ENCODE data around the gene SLC35A1. TPM values are rescaled to one million over a fixed set of nuclear protein-coding genes. Genes with fewer than 3 reads are reported as not detected.

The SLC35A1 gene
- total and polyA plus RNA-seq, 2 of the 8 experiments (the other 6 are each of a cell fraction or from before 2014, with no cell fraction given): 4.7 to 9.2 TPM

GRCh38 chr6:87539554-87539953, 66.8 kb downstream of the SLC35A1 start:
- Histone ChIP-seq H4K20me1 (replicated peaks in 1 of 2; ENCODE audit: control insufficient read depth in 1 of 2, insufficient read depth in 2 of 2, low read length in 2 of 2) (no peaks in the 10 kb centered on the region), H3K36me3 (ENCODE audit: control insufficient read depth in 2 of 4, insufficient read depth in 4 of 4, low read length in 3 of 4) (peaks cover 0 to 47% (median 13%) of the 10 kb centered on the region in 4 experiments; a peak in 5 of 8 replicates), H3K23me2 (ENCODE audit: low read depth, low read length) (no peaks in the 10 kb centered on the region), H2AK5ac (ENCODE audit: low read depth, low read length) (no peak overlapping the region), H3K27me3 (replicated peaks in 1 of 4; ENCODE audit: control insufficient read depth in 3 of 4, extremely low read depth in 1 of 4, insufficient read depth in 3 of 4, low read length in 3 of 4) (no peaks in the 10 kb centered on the region), H3K27ac (ENCODE audit: low read depth, low read length) (no peak overlapping the region), H3K4me1 (replicated peaks in 1 of 4; ENCODE audit: control insufficient read depth in 3 of 4, insufficient read depth in 4 of 4, low read length in 3 of 4) (no peaks in the 10 kb centered on the region), H2BK15ac (ENCODE audit: low read length) (no peak overlapping the region), H3K56ac (replicated peaks; ENCODE audit: insufficient read length, low read depth, low read length) (no peak overlapping the region), H3K18ac (ENCODE audit: extremely low read depth, low read length) (no peak overlapping the region), H3K23ac (ENCODE audit: insufficient read length) (no peak overlapping the region), H4K5ac (ENCODE audit: insufficient read length, low read depth, low read length) (no peak overlapping the region), H4K8ac (ENCODE audit: extremely low read depth, insufficient read depth, low read length) (no peak overlapping the region), H2BK5ac (ENCODE audit: low read depth, low read length) (no peak overlapping the region), H2AFZ (ENCODE audit: low read length) (no peak overlapping the region), H3K79me1 (ENCODE audit: low read depth, low read length) (no peaks in the 10 kb centered on the region; the same call in 1 of the 2 replicates), H3K79me2 (ENCODE audit: control insufficient read depth in 1 of 2, insufficient read depth in 2 of 2, low read length in 2 of 2) (no peaks in the 10 kb centered on the region), H3K4me3 (ENCODE audit: extremely low read depth in 1 of 4, insufficient read depth in 2 of 4, low read depth in 3 of 4, low read length in 4 of 4) (no peak overlapping the region), H3K4ac (replicated peaks; ENCODE audit: insufficient read length, low read depth, low read length) (no peak overlapping the region), H3K14ac (ENCODE audit: insufficient read length) (no peak overlapping the region), H3K4me2 (ENCODE audit: insufficient read depth in 1 of 2, low read depth in 2 of 2, low read length in 2 of 2) (no peak overlapping the region), H3K9ac (replicated peaks in 1 of 4; ENCODE audit: extremely low read depth in 1 of 4, low read depth in 3 of 4, low read length in 3 of 4) (no peak overlapping the region), H2BK20ac (ENCODE audit: low read length) (no peak overlapping the region), H2BK12ac (ENCODE audit: low read depth, low read length) (no peak overlapping the region), H3K9me3 (ENCODE audit: insufficient read depth in 2 of 2, low read depth in 1 of 2, low read length in 1 of 2) (no peaks in the 10 kb centered on the region), H2BK120ac (replicated peaks; ENCODE audit: low read depth, low read length) (no peak overlapping the region), H4K91ac (replicated peaks; ENCODE audit: insufficient read length, low read length) (no peak overlapping the region)
- ChIA-PET CTCF (ENCODE audit: partially characterized antibody) (no interaction called here), POLR2A (ENCODE audit: partially characterized antibody) (no interaction called here)
- no peak for DNase-seq (ENCODE audit: low read depth in 1 of 2, low spot score in 2 of 2)
- peak; percentile 57 for FAIRE-seq
- 88% methylated on average over 6 of the region's 6 CpGs; no CpG with 5 or more reads in 1 of the 2 experiments for WGBS, 2 experiments (ENCODE audit: extremely low coverage in 1 of 2, insufficient coverage in 1 of 2, insufficient read length in 1 of 2, insufficient replicate concordance in 2 of 2, low coverage in 1 of 2, low lambda C conversion rate in 2 of 2, missing lambda C conversion rate in 1 of 2)
- TF ChIP-seq KDM1A (IDR thresholded peaks at IDR 0.05; ENCODE audit: borderline replicate concordance, low read length) (no peak), BRCA1 (IDR thresholded peaks at IDR 0.05; ENCODE audit: low read depth, low read length) (no peak), BCL11A (IDR thresholded peaks at IDR 0.05; ENCODE audit: low read depth in 2 of 2, low read length in 2 of 2) (no peak), POLR2A (IDR thresholded peaks at IDR 0.05; ENCODE audit: control extremely low read depth in 1 of 2, low read depth in 2 of 2, low read length in 2 of 2) (no peak), EP300 (IDR thresholded peaks at IDR 0.05; ENCODE audit: borderline replicate concordance in 1 of 2, low read depth in 2 of 2, low read length in 2 of 2) (no peak), TAF1 (IDR thresholded peaks at IDR 0.05; ENCODE audit: low read depth, low read length) (no peak), SAP30 (IDR thresholded peaks at IDR 0.05; ENCODE audit: insufficient read depth, insufficient replicate concordance, low read length) (no peak), CHD1 (IDR thresholded peaks at IDR 0.05; ENCODE audit: low read depth, low read length) (no peak), HDAC6 (IDR thresholded peaks at IDR 0.05; ENCODE audit: low read depth, low read length) (no peak), NRF1 (IDR thresholded peaks at IDR 0.05; ENCODE audit: low read depth, low read length) (no peak), SP2 (IDR thresholded peaks at IDR 0.05; ENCODE audit: low read length) (no peak), TAF7 (optimal IDR thresholded peaks at IDR 0.05; ENCODE audit: borderline replicate concordance, low read depth, low read length) (no peak)

Measured in H1 (cell line).